ENCODE measurements around the gene UTP14C. TPM values are rescaled to one million over a fixed set of nuclear protein-coding genes. Genes with fewer than 3 reads are reported as not detected.

Gene UTP14C
- total RNA-seq, 4 donors from 2014 or later: 18.5 to 25.4 (median 19.8) TPM

- peak within 1 kb of the TSS; percentile 49 to 85 for H3K4me3 ChIP-seq
- peaks cover 3 to 40% (median 11%) of the 10 kb centered on the region in 3 donors for H3K4me1 ChIP-seq
- H3K27ac ChIP-seq: peak within 1 kb of the TSS; percentile 21 to 87 (median 82)
- no peaks in the 10 kb centered on the region for H3K27me3 ChIP-seq
- peak; percentile 100 for ATAC-seq
- H3K9me3 ChIP-seq: no peaks in the 10 kb centered on the region
- H3K36me3 ChIP-seq: peaks cover 0 to 17% of the 10 kb centered on the region in 2 donors
- 0% methylated on average over 8 to 11 of the region's 82 CpGs for WGBS, 2 donors (ENCODE audit: low coverage in 1 of 2)
- TF ChIP-seq EP300 (IDR thresholded peaks at IDR 0.05): no peak
- peak in 1 of 4 experiments; percentile 15 for TF ChIP-seq CTCF (IDR thresholded peaks at IDR 0.05)
- TF ChIP-seq POLR2AphosphoS5 (IDR thresholded peaks at IDR 0.05): peak; percentile 69
- peak; percentile 50 to 60 for TF ChIP-seq POLR2A (IDR thresholded peaks at IDR 0.05)
Measured at GRCh38 chr13:52011632-52012511, 12.6 kb upstream of the UTP14C start, which contains the start of gene ALG11. TSS of gene ALG11 (plus strand) at chr13:52012398. CDS start at chr13:52012419, 21 bp downstream.

GRCh38 chr13:52012512-52012836 is 12.0 kb upstream of the UTP14C start:
- Histone ChIP-seq H3K27me3 (no peaks in the 10 kb centered on the region), H3K4me1 (peaks cover 3 to 40% (median 11%) of the 10 kb centered on the region in 3 donors), H3K27ac (peak overlapping the region; percentile 21 to 84 (median 65)), H3K9me3 (no peaks in the 10 kb centered on the region), H3K4me3 (peak overlapping the region; percentile 49 to 85), H3K36me3 (peaks cover 0 to 23% of the 10 kb centered on the region in 2 donors)
- WGBS, 2 donors (ENCODE audit: low coverage in 1 of 2): 0% methylated on average over 7 to 8 of the region's 8 CpGs
- TF ChIP-seq EP300 (IDR thresholded peaks at IDR 0.05) (no peak), CTCF (IDR thresholded peaks at IDR 0.05) (no peak), POLR2AphosphoS5 (IDR thresholded peaks at IDR 0.05) (no peak), POLR2A (IDR thresholded peaks at IDR 0.05) (no peak)
- ATAC-seq: no peak

- H3K4me1 ChIP-seq: peaks cover 3 to 21% (median 8%) of the 10 kb centered on the region in 3 donors
- H3K36me3 ChIP-seq: peaks cover 0 to 58% of the 10 kb centered on the region in 2 donors
- H3K9me3 ChIP-seq: no peaks in the 10 kb centered on the region
- H3K27me3 ChIP-seq: no peaks in the 10 kb centered on the region
- TF ChIP-seq POLR2A (IDR thresholded peaks at IDR 0.05) (no peak), POLR2AphosphoS5 (IDR thresholded peaks at IDR 0.05) (no peak), CTCF (IDR thresholded peaks at IDR 0.05) (no peak), EP300 (IDR thresholded peaks at IDR 0.05) (no peak)
- 100% methylated on average over 1 to 3 of the region's 3 CpGs for WGBS, 2 donors (ENCODE audit: low coverage in 1 of 2)
- no peak for ATAC-seq
- H3K4me3 ChIP-seq: no peak overlapping the region
- no peak overlapping the region for H3K27ac ChIP-seq
Measured at GRCh38 chr13:52016296-52016695, 8.2 kb upstream of the UTP14C start.

- no peak for TF ChIP-seq POLR2A (IDR thresholded peaks at IDR 0.05)
- no peak for TF ChIP-seq CTCF (IDR thresholded peaks at IDR 0.05)
- TF ChIP-seq POLR2AphosphoS5 (IDR thresholded peaks at IDR 0.05): no peak
- 85 to 90% methylated on average over 3 of the region's 3 CpGs for WGBS, 2 donors (ENCODE audit: low coverage in 1 of 2)
- Histone ChIP-seq H3K27me3 (no peaks in the 10 kb centered on the region), H3K4me1 (no peaks in the 10 kb centered on the region), H3K4me3 (no peak overlapping the region), H3K36me3 (peaks cover 0 to 97% of the 10 kb centered on the region in 2 donors), H3K27ac (no peak overlapping the region), H3K9me3 (no peaks in the 10 kb centered on the region)
- ATAC-seq: no peak
Measured at GRCh38 chr13:52020191-52020590, 4.3 kb upstream of the UTP14C start.

GRCh38 chr13:52022356-52022755 is 2.1 kb upstream of the UTP14C start:
- Histone ChIP-seq H3K27me3 (no peaks in the 10 kb centered on the region), H3K4me3 (no peak overlapping the region), H3K4me1 (no peaks in the 10 kb centered on the region), H3K9me3 (no peaks in the 10 kb centered on the region), H3K36me3 (peaks cover 0 to 94% of the 10 kb centered on the region in 2 donors), H3K27ac (no peak overlapping the region)
- TF ChIP-seq EP300 (IDR thresholded peaks at IDR 0.05): no peak
- TF ChIP-seq POLR2AphosphoS5 (IDR thresholded peaks at IDR 0.05): no peak
- TF ChIP-seq CTCF (IDR thresholded peaks at IDR 0.05): no peak
- no peak for TF ChIP-seq POLR2A (IDR thresholded peaks at IDR 0.05)
- WGBS, 2 donors (ENCODE audit: low coverage in 1 of 2): 100% methylated on average over 2 of the region's 2 CpGs
- no peak for ATAC-seq

All from gastroesophageal sphincter (tissue), 4 donors.